Epithelial cell of prostate (primary cell): ENCODE measurements around the gene HTT-AS.
"Not testable (repeated sequence)": the region's sequence is repeated elsewhere in the genome, so short reads cannot be mapped to it uniquely, and the experiment has no call there.

ENCODE experiments used
- DNase-seq: peaks from one replicate; pipeline ENCODE4 v3.0.0-alpha.2; 2011; ENCODE audit warnings: low read depth, low spot score
- H3K27ac ChIP-seq: fragments of 450-650 bp; 2 replicates; pipeline ENCODE4 v1.5.1; 2017; ENCODE audit warnings: mild to moderate bottlenecking

Gene HTT-AS

GRCh38 chr4:3059943-3060342, 14.4 kb downstream of the HTT-AS start:
- no peak overlapping the region for H3K27ac ChIP-seq
- no peak for DNase-seq

GRCh38 chr4:3054169-3054759, 20.1 kb downstream of the HTT-AS start:
- no peak overlapping the region for H3K27ac ChIP-seq
- no peak for DNase-seq

GRCh38 chr4:3051141-3051897, 23.0 kb downstream of the HTT-AS start:
- not testable (repeated sequence) for DNase-seq, H3K27ac ChIP-seq

- H3K27ac ChIP-seq = no peak overlapping the region
Observed at GRCh38 chr4:3047464-3048286, 26.7 kb downstream of the HTT-AS start.

GRCh38 chr4:3046623-3047022, 27.7 kb downstream of the HTT-AS start:
- no peak for DNase-seq
- no peak overlapping the region for H3K27ac ChIP-seq

More at GRCh38 chr4:3047464-3048286, 26.7 kb downstream of the HTT-AS start:
- no peak for DNase-seq

GRCh38 chr4:3046162-3046561, 28.2 kb downstream of the HTT-AS start:
- DNase-seq = no peak
- H3K27ac ChIP-seq = no peak overlapping the region

GRCh38 chr4:3044870-3045819, 29.2 kb downstream of the HTT-AS start:
- no peak overlapping the region for H3K27ac ChIP-seq
- no peak for DNase-seq

GRCh38 chr4:3043282-3044020, 30.9 kb downstream of the HTT-AS start:
- H3K27ac ChIP-seq = no peak overlapping the region
- no peak for DNase-seq

GRCh38 chr4:3042226-3042625, 32.1 kb downstream of the HTT-AS start:
- DNase-seq = no peak
- H3K27ac ChIP-seq = no peak overlapping the region

- H3K27ac ChIP-seq = no peak overlapping the region
- DNase-seq = no peak
Observed at GRCh38 chr4:3041192-3042142, 32.9 kb downstream of the HTT-AS start.

GRCh38 chr4:3040452-3041191, 33.7 kb downstream of the HTT-AS start:
- no peak for DNase-seq
- H3K27ac ChIP-seq = no peak overlapping the region

GRCh38 chr4:3039706-3040366, 34.5 kb downstream of the HTT-AS start:
- H3K27ac ChIP-seq = no peak overlapping the region
- DNase-seq = no peak

GRCh38 chr4:3037957-3038461, 36.3 kb downstream of the HTT-AS start:
- H3K27ac ChIP-seq = no peak overlapping the region

GRCh38 chr4:3036131-3036952, 38.0 kb downstream of the HTT-AS start:
- no peak for DNase-seq
- H3K27ac ChIP-seq = no peak overlapping the region

More at GRCh38 chr4:3037957-3038461, 36.3 kb downstream of the HTT-AS start:
- no peak for DNase-seq

GRCh38 chr4:3035674-3036073, 38.7 kb downstream of the HTT-AS start:
- H3K27ac ChIP-seq = no peak overlapping the region
- DNase-seq = no peak

GRCh38 chr4:3035249-3035648, 39.1 kb downstream of the HTT-AS start:
- no peak for DNase-seq

More at GRCh38 chr4:3035249-3035648, 39.1 kb downstream of the HTT-AS start:
- no peak overlapping the region for H3K27ac ChIP-seq
